Iris pigment epithelial cell (primary cell): ENCODE data around the gene ARHGAP24.
A peak's percentile ranks its signal among the peaks of the same experiment; 100 is the strongest.

Experiments
- DNase-seq: peaks from one replicate; pipeline ENCODE4 v3.0.0-alpha.2; 2011; ENCODE audit warnings: low read depth

ARHGAP24 gene

DNA sequence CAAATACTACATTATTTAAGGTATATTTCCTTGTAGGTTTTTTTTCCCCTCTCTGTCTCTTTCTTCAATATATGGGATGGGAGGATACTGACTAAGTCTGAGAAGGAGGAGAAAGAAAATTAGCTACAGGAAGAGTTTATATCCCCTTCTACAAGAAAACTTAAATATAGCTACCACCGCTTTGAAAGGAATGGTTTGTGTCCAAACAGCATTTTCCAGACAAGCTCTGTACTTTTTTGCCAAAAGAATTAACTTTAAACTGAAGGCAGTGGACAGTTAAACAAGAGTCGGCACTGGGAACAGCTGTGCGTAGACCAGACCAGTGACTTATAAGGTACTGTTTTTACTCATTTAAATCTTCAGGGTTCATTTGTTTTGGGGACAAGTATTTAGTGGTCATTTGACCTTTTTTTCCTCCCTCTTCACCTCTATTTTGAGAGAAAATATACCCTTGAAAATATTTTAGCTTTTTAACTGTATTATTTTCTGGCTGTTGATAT is 303.7 kb downstream of the ARHGAP24 start:
- DNase-seq, result peak; percentile 53

DNA sequence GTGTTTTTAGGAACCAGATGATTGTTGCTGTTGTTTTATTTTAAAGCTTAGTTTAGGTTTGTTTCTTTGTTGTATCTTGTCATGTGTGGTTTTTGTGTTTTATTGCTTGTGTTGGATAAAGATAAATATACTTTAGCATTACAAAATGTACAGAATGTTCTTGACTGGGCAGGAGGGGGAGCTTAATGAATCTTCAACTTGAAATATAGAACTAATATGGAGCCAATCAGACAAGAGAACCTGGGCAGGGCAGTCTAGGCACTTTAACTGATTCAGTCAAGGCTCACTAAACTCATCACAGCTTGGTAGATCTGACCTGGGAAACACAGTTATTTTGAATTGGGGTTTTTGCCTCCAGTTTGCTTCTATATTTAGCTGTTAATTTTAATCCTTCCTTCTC is 304.2 kb downstream of the ARHGAP24 start:
- DNase-seq, result peak; percentile 80

- DNase-seq, result peak; percentile 66
Observed at GRCh38 chr4:85780664-85781063, 305.7 kb downstream of the ARHGAP24 start.

- DNase-seq, result peak; percentile 94
Observed at GRCh38 chr4:85783483-85783882, 308.5 kb downstream of the ARHGAP24 start.

GRCh38 chr4:85783900-85784299 is 308.9 kb downstream of the ARHGAP24 start:
- DNase-seq, result no peak

GRCh38 chr4:85784348-85784747 is 309.4 kb downstream of the ARHGAP24 start:
- DNase-seq, result no peak

DNA sequence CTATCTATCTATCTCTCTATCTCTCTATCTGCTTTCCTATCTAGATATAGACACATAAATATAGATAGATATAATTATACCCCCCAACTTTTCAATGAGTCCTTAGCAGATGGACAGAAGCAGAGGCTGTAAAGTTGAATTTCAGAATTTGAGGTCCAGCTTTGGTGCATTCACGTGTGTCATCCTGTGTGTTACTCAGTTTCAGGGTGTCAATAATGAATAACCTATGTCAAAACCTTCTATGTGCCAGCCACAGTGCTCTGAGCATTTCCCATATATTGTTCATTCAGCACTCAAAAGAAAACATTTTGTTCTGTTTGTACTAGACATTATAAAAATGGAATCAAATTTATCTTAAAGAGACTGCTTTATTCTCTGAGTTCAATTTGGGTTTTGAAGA is 310.0 kb downstream of the ARHGAP24 start:
- DNase-seq, result no peak

- peak; percentile 93 for DNase-seq
Observed at GRCh38 chr4:85787133-85787532, 312.2 kb downstream of the ARHGAP24 start.

GRCh38 chr4:85788604-85789003 is 313.7 kb downstream of the ARHGAP24 start:
- no peak for DNase-seq

DNA sequence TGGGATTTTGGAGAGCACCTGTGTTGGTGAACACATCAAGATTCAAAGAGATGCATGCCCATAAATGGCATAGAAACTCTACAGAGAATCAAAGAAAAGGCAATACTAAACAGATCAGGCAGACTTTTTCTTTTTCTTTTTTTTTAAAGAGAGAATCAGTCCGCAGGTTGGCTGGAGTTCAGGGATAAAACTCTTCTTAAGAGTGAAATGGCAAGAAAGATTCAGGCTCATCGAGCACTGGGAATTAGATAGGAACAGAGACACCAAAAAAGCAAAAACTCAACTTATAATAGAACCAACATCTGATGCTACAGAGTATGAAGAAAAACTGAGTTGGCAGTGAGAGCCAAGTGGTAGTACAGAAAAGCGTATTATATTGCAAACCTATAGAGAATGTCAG is 314.3 kb downstream of the ARHGAP24 start:
- no peak for DNase-seq

DNA sequence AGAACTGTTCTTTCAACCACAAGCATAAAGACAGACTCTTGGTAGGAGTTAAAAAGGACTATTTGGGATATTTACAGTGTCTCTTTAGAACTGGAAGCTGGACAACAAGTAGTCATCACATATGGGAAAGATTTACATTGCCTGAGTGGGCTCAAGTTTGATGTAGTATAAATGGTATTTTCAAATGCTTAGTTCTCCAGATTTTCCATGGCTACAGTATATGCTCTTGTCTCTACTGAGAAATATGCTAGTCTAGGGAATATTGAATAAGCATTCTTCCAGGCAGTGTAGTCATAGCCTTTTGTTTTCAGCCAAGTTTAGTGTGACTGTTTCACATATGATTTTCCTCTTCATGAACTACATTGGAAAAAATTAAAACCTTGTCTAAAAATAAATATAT is 315.6 kb downstream of the ARHGAP24 start:
- DNase-seq, result peak; percentile 57

GRCh38 chr4:85792376-85793232 is 317.7 kb downstream of the ARHGAP24 start:
- DNase-seq, result no peak

DNA sequence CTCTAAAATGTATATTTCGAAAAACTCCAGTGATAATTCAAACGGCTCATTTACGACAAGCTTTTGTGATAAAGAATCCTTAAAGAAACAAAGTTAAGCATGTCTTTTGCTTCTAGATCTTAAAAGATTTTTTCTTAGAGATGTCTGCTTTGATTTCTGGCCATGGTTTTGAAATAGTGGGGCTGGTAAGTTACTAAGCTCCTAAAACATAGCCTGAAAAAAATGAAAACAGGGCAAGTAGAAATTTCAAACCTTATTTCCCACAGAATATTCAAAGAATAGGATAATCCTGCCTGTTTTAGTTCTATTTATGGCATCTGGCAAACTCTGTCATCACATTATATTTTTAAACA is 318.3 kb downstream of the ARHGAP24 start:
- no peak for DNase-seq

DNA sequence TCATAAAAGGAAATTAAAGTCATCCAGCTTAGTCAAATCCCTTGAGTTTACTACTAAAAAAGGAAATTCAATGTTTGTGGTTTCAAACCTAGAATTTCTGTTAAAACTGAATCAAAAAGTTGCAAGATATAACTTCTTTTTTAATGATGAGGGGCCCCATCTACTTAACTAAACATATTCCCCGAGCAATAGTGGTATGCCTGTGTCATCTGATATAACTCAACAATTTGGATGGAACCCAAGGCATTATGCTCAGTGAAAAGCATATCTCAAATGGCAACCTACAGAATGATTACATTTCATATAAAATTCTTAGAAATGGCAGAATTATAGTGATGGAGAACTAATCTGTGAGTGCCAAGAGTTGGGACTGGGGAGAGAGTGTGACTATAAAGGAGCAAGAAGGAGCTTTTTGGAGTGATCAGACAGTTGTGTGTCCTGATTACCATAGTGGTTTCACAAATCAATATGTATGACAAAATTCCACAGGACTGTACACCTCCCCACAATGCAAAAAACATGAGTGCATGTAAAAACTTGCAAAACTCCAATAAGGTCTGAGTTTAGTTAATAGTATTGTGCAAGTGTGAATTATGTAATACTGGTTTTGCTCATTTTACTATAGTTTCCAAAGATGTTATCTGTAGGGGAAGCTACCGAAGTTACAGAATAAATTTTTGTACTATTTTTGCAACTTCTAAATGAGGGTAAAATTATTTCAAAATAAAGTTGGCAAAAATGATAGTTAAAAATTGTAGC is 323.2 kb downstream of the ARHGAP24 start:
- peak; percentile 55 for DNase-seq

DNA sequence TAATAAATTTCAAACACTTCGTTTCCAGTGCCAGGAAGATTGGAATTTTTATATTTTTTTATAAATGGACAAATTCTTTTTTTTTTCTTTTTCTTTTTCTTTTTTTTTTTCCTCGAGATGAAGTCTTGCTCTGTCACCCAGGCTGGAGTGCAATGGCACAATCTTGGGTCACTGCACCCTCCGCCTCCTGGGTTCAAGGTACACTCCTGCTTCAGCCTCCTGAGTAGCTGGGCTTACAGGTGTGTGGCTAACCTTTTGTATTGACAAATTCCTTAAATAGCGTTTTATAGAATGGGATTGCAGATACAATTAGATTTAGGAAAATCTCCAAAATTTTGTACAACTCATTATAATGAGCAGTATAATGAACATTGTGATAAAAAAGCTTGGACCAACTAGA is 328.9 kb downstream of the ARHGAP24 start:
- no peak for DNase-seq

DNA sequence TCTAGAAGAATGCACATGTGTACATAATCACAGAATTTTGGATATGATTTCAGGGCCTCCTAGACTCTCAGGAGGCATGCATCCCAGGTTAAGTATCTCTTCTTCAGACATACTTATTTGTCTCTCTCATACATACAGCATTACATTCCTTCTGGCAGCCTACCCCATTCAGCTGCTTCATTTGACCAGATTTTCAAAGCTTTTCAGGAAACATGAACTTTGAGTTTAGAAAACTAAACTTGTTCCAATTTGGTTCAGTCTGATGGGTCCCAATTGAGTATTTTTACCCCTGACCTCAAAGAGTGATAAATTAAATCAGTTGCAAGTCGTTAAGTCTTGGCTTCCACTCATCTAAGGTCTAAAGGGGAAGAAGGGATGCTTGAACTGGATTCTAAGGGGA is 330.9 kb downstream of the ARHGAP24 start:
- DNase-seq, result no peak

- no peak for DNase-seq
Observed at GRCh38 chr4:85806334-85806733, 331.4 kb downstream of the ARHGAP24 start.

DNA sequence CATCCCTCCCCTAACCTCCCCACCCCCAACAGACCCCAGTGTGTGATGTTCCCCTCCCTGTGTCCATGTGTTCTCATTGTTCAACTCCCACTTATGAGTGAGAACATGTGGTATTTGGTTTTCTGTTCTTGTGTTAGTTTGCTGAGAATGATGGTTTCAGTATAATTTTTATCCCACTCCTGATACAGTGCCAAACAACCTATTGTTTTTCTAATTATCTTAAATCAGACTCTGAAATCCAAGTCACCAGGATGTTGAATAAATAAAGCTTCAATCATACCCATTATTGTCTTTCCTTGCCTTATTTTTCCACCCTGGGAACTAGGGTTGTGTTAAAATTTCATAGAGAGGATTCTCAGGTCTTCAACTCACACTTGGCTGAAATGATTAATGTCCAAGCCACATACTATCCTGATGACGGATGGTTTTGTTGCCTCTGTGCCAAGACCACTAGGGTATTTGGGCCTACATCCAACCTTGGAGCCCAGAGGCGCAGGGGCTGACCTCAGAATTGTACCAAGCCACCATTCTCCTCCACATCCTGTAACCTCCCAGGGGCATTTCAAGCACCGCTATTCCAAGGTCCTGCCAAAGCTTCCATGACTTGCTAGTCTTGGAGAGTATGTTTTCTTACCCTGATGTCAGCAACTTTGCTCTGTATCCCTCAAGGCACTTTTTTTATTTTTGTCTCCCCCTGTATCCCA is 332.4 kb downstream of the ARHGAP24 start:
- peak; percentile 83 for DNase-seq

DNA sequence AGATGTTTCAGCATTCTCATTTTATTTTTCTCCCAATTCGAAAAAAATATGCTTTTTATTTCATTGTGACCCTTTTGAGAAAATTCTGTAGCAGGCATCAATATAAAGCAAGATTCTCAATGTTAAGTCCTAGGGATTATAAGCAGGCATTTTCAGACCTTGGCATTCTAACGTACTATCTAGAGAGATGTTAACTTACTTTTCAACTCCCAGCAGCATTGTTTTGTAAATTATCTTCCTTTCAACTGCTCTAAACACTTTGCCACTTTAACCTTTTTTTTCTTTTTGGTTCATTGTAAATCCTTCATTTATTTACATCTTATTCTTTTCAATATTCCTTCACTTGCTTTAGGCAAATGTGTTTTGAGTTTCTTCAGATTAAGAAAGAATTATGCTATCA is 333.2 kb downstream of the ARHGAP24 start:
- DNase-seq, result no peak

GRCh38 chr4:85808864-85809263 is 333.9 kb downstream of the ARHGAP24 start:
- DNase-seq, result no peak

GRCh38 chr4:85812776-85813175 is 337.8 kb downstream of the ARHGAP24 start:
- DNase-seq, result peak; percentile 71

- DNase-seq, result no peak
Observed at GRCh38 chr4:85815796-85816459, 341.0 kb downstream of the ARHGAP24 start.
